Nephron (organoid): ENCODE results near the gene FAM124B.
A peak's percentile ranks its signal among the peaks of the same experiment; 100 is the strongest.

Source experiments
- H3K27ac Mint-ChIP-seq, 3 experiments: 2 replicates each; pipeline ENCODE4 v1.8.0; 2020; ENCODE audit warnings: mixed read lengths in 3 of 3, mild to moderate bottlenecking in 2 of 3, moderate library complexity in 1 of 3
- H3K27me3 Mint-ChIP-seq: 2 replicates; pipeline ENCODE4 v1.8.0; 2021; ENCODE audit warnings: low read depth, mild to moderate bottlenecking, moderate library complexity, mixed read lengths
- H3K36me3 Mint-ChIP-seq: 2 replicates; pipeline ENCODE4 v1.8.0; 2020; ENCODE audit warnings: low read depth, mixed read lengths
- H3K4me1 Mint-ChIP-seq: 2 replicates; pipeline ENCODE4 v1.8.0; 2020; ENCODE audit warnings: mixed read lengths
- H3K4me3 Mint-ChIP-seq, 3 experiments: 2 replicates each; pipeline ENCODE4 v1.8.0; 2020; ENCODE audit warnings: mild to moderate bottlenecking in 3 of 3, mixed read lengths in 3 of 3, moderate library complexity in 2 of 3
- H3K9me3 Mint-ChIP-seq: 2 replicates; pipeline ENCODE4 v1.8.0; 2020; ENCODE audit warnings: mixed read lengths
- CTCF ChIP-seq, 3 experiments: fragments of 200-600 bp; sonication (generic); IDR thresholded peaks; one replicate each; pipeline ENCODE4 v1.5.0; 2021; ENCODE audit warnings: antibody characterized with exemption in 3 of 3; ENCODE audit not compliant: unreplicated experiment in 3 of 3

Gene FAM124B

GRCh38 chr2:224417947-224418346 is 16.0 kb upstream of the FAM124B start:
- no peak for TF ChIP-seq CTCF (IDR thresholded peaks at IDR 0.05; ENCODE audit: unreplicated experiment in 3 of 3)
- H3K4me1 Mint-ChIP-seq, result peaks cover 8% of the 10 kb centered on the region
- H3K9me3 Mint-ChIP-seq, result peaks cover 9% of the 10 kb centered on the region
- H3K27me3 Mint-ChIP-seq, result no peaks in the 10 kb centered on the region
- H3K36me3 Mint-ChIP-seq, result no peaks in the 10 kb centered on the region
- H3K4me3 Mint-ChIP-seq, result no peak overlapping the region
- no peak overlapping the region for H3K27ac Mint-ChIP-seq

GRCh38 chr2:224417361-224417729 is 15.4 kb upstream of the FAM124B start:
- H3K36me3 Mint-ChIP-seq, result no peaks in the 10 kb centered on the region
- no peak overlapping the region for H3K27ac Mint-ChIP-seq

GRCh38 chr2:224416656-224417360 is 14.9 kb upstream of the FAM124B start:
- H3K4me3 Mint-ChIP-seq, result no peak overlapping the region
- peaks cover 9% of the 10 kb centered on the region for H3K9me3 Mint-ChIP-seq
- no peaks in the 10 kb centered on the region for H3K36me3 Mint-ChIP-seq
- H3K4me1 Mint-ChIP-seq, result peaks cover 19% of the 10 kb centered on the region
- no peak for TF ChIP-seq CTCF (IDR thresholded peaks at IDR 0.05; ENCODE audit: unreplicated experiment in 3 of 3)
- no peak overlapping the region for H3K27ac Mint-ChIP-seq
- no peaks in the 10 kb centered on the region for H3K27me3 Mint-ChIP-seq

More at GRCh38 chr2:224417361-224417729, 15.4 kb upstream of the FAM124B start:
- Mint-ChIP-seq H3K9me3 (peaks cover 9% of the 10 kb centered on the region), H3K4me3 (no peak overlapping the region), H3K4me1 (peaks cover 14% of the 10 kb centered on the region), H3K27me3 (no peaks in the 10 kb centered on the region)
- TF ChIP-seq CTCF (IDR thresholded peaks at IDR 0.05; ENCODE audit: unreplicated experiment in 3 of 3), result no peak

- Mint-ChIP-seq H3K27me3 (no peaks in the 10 kb centered on the region), H3K9me3 (no peaks in the 10 kb centered on the region), H3K4me1 (peaks cover 29% of the 10 kb centered on the region), H3K36me3 (no peaks in the 10 kb centered on the region), H3K27ac (peak overlapping the region in 1 of 3 experiments; percentile 88), H3K4me3 (no peak overlapping the region)
- TF ChIP-seq CTCF (IDR thresholded peaks at IDR 0.05; ENCODE audit: unreplicated experiment in 3 of 3), result no peak
Measured at GRCh38 chr2:224413381-224413780, 11.5 kb upstream of the FAM124B start.

GRCh38 chr2:224412141-224413015 is 10.5 kb upstream of the FAM124B start:
- peaks cover 29% of the 10 kb centered on the region for H3K4me1 Mint-ChIP-seq

More at GRCh38 chr2:224412141-224413015, 10.5 kb upstream of the FAM124B start:
- H3K27me3 Mint-ChIP-seq, result no peaks in the 10 kb centered on the region
- TF ChIP-seq CTCF (IDR thresholded peaks at IDR 0.05; ENCODE audit: unreplicated experiment in 3 of 3), result no peak
- H3K36me3 Mint-ChIP-seq, result no peaks in the 10 kb centered on the region
- no peaks in the 10 kb centered on the region for H3K9me3 Mint-ChIP-seq
- peak overlapping the region in 1 of 3 experiments; percentile 15 for H3K4me3 Mint-ChIP-seq
- peak overlapping the region; percentile 88 to 93 (median 88) for H3K27ac Mint-ChIP-seq
